Loucy (cell line): ENCODE measurements around the gene LPP.

Experiments used
- EZH2phosphoT487 ChIP-seq: fragments of 200-600 bp; IDR thresholded peaks from 2 replicates; pipeline ENCODE4 v1.6.1; 2018; ENCODE audit warnings: antibody characterized with exemption, mild to moderate bottlenecking, moderate library complexity, borderline replicate concordance
- TF ChIP-seq, protein P1 (sequence below): fragments of 200-600 bp; sonication (generic); conservative IDR thresholded peaks from 2 replicates; pipeline ENCODE4 v1.5.1; 2014; ENCODE audit warnings: mild to moderate bottlenecking, antibody characterized with exemption, low read length

DNA sequence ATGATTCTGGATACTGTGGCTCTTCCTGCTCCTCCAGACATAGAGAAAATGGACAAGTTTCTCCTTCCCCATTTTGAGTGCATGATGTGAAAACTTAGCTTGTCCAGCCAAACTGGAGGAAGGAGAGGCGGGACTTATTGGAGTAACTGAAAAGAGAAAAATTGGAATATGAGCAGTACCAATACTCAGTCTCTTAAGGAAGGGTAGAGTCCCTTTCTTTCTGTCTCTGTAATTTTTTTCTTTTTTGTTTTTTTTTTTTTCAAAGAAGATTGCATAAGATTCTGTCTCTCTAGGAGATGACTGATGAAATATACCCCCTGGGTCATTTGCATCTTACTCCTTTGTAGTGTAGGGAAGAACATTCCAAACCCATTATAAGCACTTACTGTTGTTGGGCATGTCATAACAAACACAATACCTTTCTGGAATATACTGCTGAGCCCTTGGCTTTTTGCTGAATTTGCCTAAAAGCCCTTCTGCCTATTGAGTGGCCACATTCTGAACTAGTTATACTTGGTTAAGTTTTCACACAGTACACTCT lies 519.8 kb downstream of the LPP start:
- TF ChIP-seq, protein P1, sequence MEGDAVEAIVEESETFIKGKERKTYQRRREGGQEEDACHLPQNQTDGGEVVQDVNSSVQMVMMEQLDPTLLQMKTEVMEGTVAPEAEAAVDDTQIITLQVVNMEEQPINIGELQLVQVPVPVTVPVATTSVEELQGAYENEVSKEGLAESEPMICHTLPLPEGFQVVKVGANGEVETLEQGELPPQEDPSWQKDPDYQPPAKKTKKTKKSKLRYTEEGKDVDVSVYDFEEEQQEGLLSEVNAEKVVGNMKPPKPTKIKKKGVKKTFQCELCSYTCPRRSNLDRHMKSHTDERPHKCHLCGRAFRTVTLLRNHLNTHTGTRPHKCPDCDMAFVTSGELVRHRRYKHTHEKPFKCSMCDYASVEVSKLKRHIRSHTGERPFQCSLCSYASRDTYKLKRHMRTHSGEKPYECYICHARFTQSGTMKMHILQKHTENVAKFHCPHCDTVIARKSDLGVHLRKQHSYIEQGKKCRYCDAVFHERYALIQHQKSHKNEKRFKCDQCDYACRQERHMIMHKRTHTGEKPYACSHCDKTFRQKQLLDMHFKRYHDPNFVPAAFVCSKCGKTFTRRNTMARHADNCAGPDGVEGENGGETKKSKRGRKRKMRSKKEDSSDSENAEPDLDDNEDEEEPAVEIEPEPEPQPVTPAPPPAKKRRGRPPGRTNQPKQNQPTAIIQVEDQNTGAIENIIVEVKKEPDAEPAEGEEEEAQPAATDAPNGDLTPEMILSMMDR = no peak
- no peak for TF ChIP-seq EZH2phosphoT487
